CD14-positive monocyte (primary cell): Measurements from ENCODE around the gene ARFGEF2. TPM values are rescaled to one million over a fixed set of nuclear protein-coding genes. Genes with fewer than 3 reads are reported as not detected.

Experiments used
- DNase-seq, 3 donors: peaks; one replicate each; pipeline ENCODE4 v3.0.0-alpha.2; 2011 to 2022
- H2AFZ ChIP-seq: 2 replicates; pipeline ENCODE4 v1.6.0; 2012; ENCODE audit warnings: mild to moderate bottlenecking, low read depth, low read length, inconsistent platforms; ENCODE audit not compliant: insufficient read depth, poor library complexity, severe bottlenecking
- H3K27ac ChIP-seq, 2 donors: 1 replicate in 1 of 2; 2 replicates in 1 of 2; pipeline ENCODE4 v1.5.1; 2012 to 2013; ENCODE audit warnings: low read length in 2 of 2, control low read depth in 1 of 2, inconsistent platforms in 1 of 2, low read depth in 1 of 2, mild to moderate bottlenecking in 1 of 2
- H3K27me3 ChIP-seq, 2 donors: one replicate each; pipeline versions ENCODE4 v1.6.0 to v1.6.1; 2011 to 2013; ENCODE audit warnings: low read length in 2 of 2; ENCODE audit not compliant: control insufficient read depth in 2 of 2, insufficient read depth in 2 of 2
- H3K36me3 ChIP-seq, 2 donors: replicated peaks in 1 of 2; 1 replicate in 1 of 2; 2 replicates in 1 of 2; pipeline versions ENCODE4 v1.5.1 to v1.6.1; 2012 to 2013; ENCODE audit warnings: low read length in 2 of 2, control low read depth in 1 of 2, inconsistent platforms in 1 of 2, mild to moderate bottlenecking in 1 of 2; ENCODE audit not compliant: insufficient read depth in 2 of 2, control insufficient read depth in 1 of 2
- H3K4me1 ChIP-seq, 2 donors: 1 replicate in 1 of 2; 2 replicates in 1 of 2; pipeline versions ENCODE4 v1.5.1 to v1.6.1; 2012 to 2013; ENCODE audit warnings: low read length in 2 of 2, control low read depth in 1 of 2, inconsistent platforms in 1 of 2, mild to moderate bottlenecking in 1 of 2, moderate library complexity in 1 of 2; ENCODE audit not compliant: insufficient read depth in 2 of 2, control insufficient read depth in 1 of 2
- H3K4me2 ChIP-seq: replicated peaks from 2 replicates; pipeline ENCODE3; 2012; ENCODE audit warnings: low read length, moderate library complexity, mild to moderate bottlenecking; ENCODE audit not compliant: poor library complexity, severe bottlenecking; ENCODE audit errors: extremely low read depth
- H3K4me3 ChIP-seq, 3 experiments: fragments of 200-600 bp in 1 of 3; sonication (generic) in 1 of 3; replicated peaks in 1 of 3; 1 replicate in 2 of 3; 2 replicates in 1 of 3; pipeline ENCODE4 v1.5.1; 2011 to 2013; ENCODE audit warnings: low read length in 3 of 3, mild to moderate bottlenecking in 3 of 3, control low read depth in 2 of 3, low read depth in 2 of 3, inconsistent platforms in 1 of 3, moderate library complexity in 1 of 3
- H3K79me2 ChIP-seq: 2 replicates; pipeline ENCODE4 v1.6.0; 2012; ENCODE audit warnings: mild to moderate bottlenecking, control low read depth, inconsistent platforms, low read length, moderate library complexity; ENCODE audit not compliant: insufficient read depth
- H3K9ac ChIP-seq: 2 replicates; pipeline ENCODE4 v1.6.0; 2017; ENCODE audit warnings: low read length, mild to moderate bottlenecking; ENCODE audit not compliant: insufficient read depth, poor library complexity, severe bottlenecking
- H3K9me3 ChIP-seq, 2 donors: replicated peaks in 1 of 2; 1 replicate in 1 of 2; 2 replicates in 1 of 2; pipeline versions ENCODE4 v1.5.1 to v1.6.1; 2012 to 2013; ENCODE audit warnings: low read length in 2 of 2, control low read depth in 1 of 2; ENCODE audit not compliant: control insufficient read depth in 1 of 2, insufficient read depth in 1 of 2
- H4K20me1 ChIP-seq: 2 replicates; pipeline ENCODE4 v1.6.0; 2012; ENCODE audit warnings: mild to moderate bottlenecking, low read length, control low read depth, moderate library complexity; ENCODE audit not compliant: insufficient read depth
- H3K27ac Mint-ChIP-seq, 7 donors: one replicate each; pipeline ENCODE4 v1.8.0; 2020; ENCODE audit warnings: mild to moderate bottlenecking in 7 of 7, mixed read lengths in 7 of 7, moderate library complexity in 6 of 7, inconsistent platforms in 2 of 7
- H3K27me3 Mint-ChIP-seq, 3 donors: one replicate each; pipeline ENCODE4 v1.8.0; 2021 to 2022; ENCODE audit warnings: low read depth in 3 of 3, mild to moderate bottlenecking in 3 of 3, mixed read lengths in 3 of 3, moderate library complexity in 3 of 3, inconsistent platforms in 1 of 3
- H3K36me3 Mint-ChIP-seq, 2 donors: one replicate each; pipeline ENCODE4 v1.8.0; 2020; ENCODE audit warnings: mixed read lengths in 2 of 2, inconsistent platforms in 1 of 2, mild to moderate bottlenecking in 1 of 2
- H3K4me1 Mint-ChIP-seq: one replicate; pipeline ENCODE4 v1.8.0; 2020; ENCODE audit warnings: mild to moderate bottlenecking, mixed read lengths
- H3K4me3 Mint-ChIP-seq, 2 donors: one replicate each; pipeline ENCODE4 v1.8.0; 2020; ENCODE audit warnings: mild to moderate bottlenecking in 2 of 2, mixed read lengths in 2 of 2, moderate library complexity in 1 of 2
- H3K9me3 Mint-ChIP-seq, 7 donors: one replicate each; pipeline ENCODE4 v1.8.0; 2020 to 2022; ENCODE audit warnings: mixed read lengths in 7 of 7, mild to moderate bottlenecking in 6 of 7, moderate library complexity in 6 of 7, inconsistent platforms in 2 of 7
- CTCF ChIP-seq: fragments of 200-600 bp; IDR thresholded peaks from one replicate; pipeline ENCODE4 v1.8.0; 2022; ENCODE audit warnings: antibody characterized with exemption, mild to moderate bottlenecking
- WGBS: methylation state at CpG from one replicate; pipeline ENCODE4 v1.1.5; 2013; ENCODE audit warnings: missing lambda C conversion rate; ENCODE audit not compliant: insufficient coverage; 5-methylcytosine and 5-hydroxymethylcytosine counted together
- intact Hi-C, 2 donors: fragments of 100-400 bp; cut with micrococcal nuclease; formaldehyde crosslinking; loops; one replicate each; pipeline versions ENCODE4 v1.15.0 to v1.15.1; 2023
- polyA plus RNA-seq, 3 donors: library from polyadenylated mRNA; depleted of rRNA in 1 of 3; unstranded in 2 of 3; stranded (reverse) in 1 of 3; fragments of 300-500 nt in 2 of 3; fragments of >200 nt in 1 of 3; fragmentation: Illumina TruSeq in 2 of 3; gene quantifications; 1 replicate in 2 of 3; 2 replicates in 1 of 3; pipeline ENCODE4 v1.2.3, GENCODE V29; 2012 to 2021

The ARFGEF2 gene
- polyA plus RNA-seq, 3 donors: 4.6 to 10.9 (median 5.5) TPM

- H3K9ac ChIP-seq: no peak overlapping the region
- peak overlapping the region in 5 of 7 donors; percentile 43 to 85 (median 81) for H3K27ac Mint-ChIP-seq
- intact Hi-C loops: no loop called here
- no peaks in the 10 kb centered on the region for H3K27me3 Mint-ChIP-seq
- no CpG with 5 or more reads among the region's 9 CpGs for WGBS
- no peak overlapping the region for H2AFZ ChIP-seq
- peak overlapping the region in 1 of 2 donors; percentile 53 for H3K27ac ChIP-seq
- DNase-seq: peak; percentile 18 to 68 (median 45)
- no peak overlapping the region for H3K4me3 ChIP-seq
- H3K36me3 ChIP-seq: peaks cover 39 to 64% of the 10 kb centered on the region in 2 donors
- H3K4me1 ChIP-seq: peaks cover 0 to 14% of the 10 kb centered on the region in 2 donors
- H4K20me1 ChIP-seq: peaks cover 19% of the 10 kb centered on the region
- no peak overlapping the region for H3K4me2 ChIP-seq
- H3K4me1 Mint-ChIP-seq: peaks cover 11% of the 10 kb centered on the region
- TF ChIP-seq CTCF: no peak
- no peaks in the 10 kb centered on the region for H3K27me3 ChIP-seq
- no peaks in the 10 kb centered on the region for H3K9me3 ChIP-seq
- no peaks in the 10 kb centered on the region for H3K79me2 ChIP-seq
- H3K9me3 Mint-ChIP-seq: peaks cover 0 to 3% (median 0%) of the 10 kb centered on the region in 7 donors
- no peak overlapping the region for H3K4me3 Mint-ChIP-seq
- peaks cover 64 to 66% of the 10 kb centered on the region in 2 donors for H3K36me3 Mint-ChIP-seq
Observed at GRCh38 chr20:48959899-48960550, 38.5 kb downstream of the ARFGEF2 start.

GRCh38 chr20:48962421-48962820 lies 40.9 kb downstream of the ARFGEF2 start:
- no peaks in the 10 kb centered on the region for H3K27me3 ChIP-seq
- Mint-ChIP-seq H3K4me3 (no peak overlapping the region), H3K27me3 (no peaks in the 10 kb centered on the region), H3K36me3 (peaks cover 59 to 62% of the 10 kb centered on the region in 2 donors), H3K9me3 (peaks cover 0 to 3% (median 0%) of the 10 kb centered on the region in 7 donors), H3K27ac (no peak overlapping the region), H3K4me1 (peaks cover 11% of the 10 kb centered on the region)
- H3K4me1 ChIP-seq: peaks cover 0 to 14% of the 10 kb centered on the region in 2 donors
- peaks cover 45 to 64% of the 10 kb centered on the region in 2 donors for H3K36me3 ChIP-seq
- H3K4me2 ChIP-seq: no peak overlapping the region
- WGBS: no CpG with 5 or more reads among the region's 4 CpGs
- H3K4me3 ChIP-seq: no peak overlapping the region
- no peaks in the 10 kb centered on the region for H3K9me3 ChIP-seq
- no peak overlapping the region for H3K27ac ChIP-seq
- H3K9ac ChIP-seq: no peak overlapping the region
- H3K79me2 ChIP-seq: no peaks in the 10 kb centered on the region
- intact Hi-C loops: no loop called here
- no peak for DNase-seq
- TF ChIP-seq CTCF: no peak
- peaks cover 13% of the 10 kb centered on the region for H4K20me1 ChIP-seq
- H2AFZ ChIP-seq: no peak overlapping the region
